A673 (cell line): ENCODE results near the gene LMO2. TPM values are rescaled to one million over a fixed set of nuclear protein-coding genes. Genes with fewer than 3 reads are reported as not detected.

Source experiments
- BruUV-seq: library from RNA; stranded (reverse); fragments of 400-500 nt; replicated peaks from 2 replicates; lab custom pipeline; 2021; lab: Mats Ljungman, UMichigan
- CTCF ChIA-PET: fragments of 300-600 bp; sonication (Branson Sonifier 250); formaldehyde crosslinking; loops from one replicate; lab custom pipeline; 2022; ENCODE audit warnings: antibody characterized with exemption; lab: Charles Lee
- POLR2A ChIA-PET: fragments of 300-600 bp; sonication (Branson Sonifier 250); formaldehyde crosslinking; loops from one replicate; lab custom pipeline; 2022; ENCODE audit warnings: antibody characterized with exemption; ENCODE audit not compliant: low non-redundant PET; lab: Charles Lee
- DNase-seq: peaks from one replicate; pipeline ENCODE4 v3.0.0-alpha.2; 2015; ENCODE audit warnings: low spot score
- H3K27ac ChIP-seq: fragments of 200-600 bp; sonication (generic); 2 replicates; pipeline ENCODE4 v1.5.1; 2016; ENCODE audit warnings: mixed run types, low read depth, mild to moderate bottlenecking, mixed read lengths, antibody characterized with exemption, low read length; ENCODE audit not compliant: poor library complexity, severe bottlenecking
- H3K27me3 ChIP-seq: fragments of 200-600 bp; sonication (generic); replicated peaks from 2 replicates; pipeline ENCODE4 v1.6.1; 2017; ENCODE audit warnings: mixed run types, low read depth, mild to moderate bottlenecking, mixed read lengths, antibody characterized with exemption, low read length; ENCODE audit not compliant: insufficient read depth, poor library complexity
- H3K36me3 ChIP-seq: fragments of 200-600 bp; sonication (generic); 2 replicates; pipeline ENCODE4 v1.6.1; 2016; ENCODE audit warnings: mixed run types, mild to moderate bottlenecking, mixed read lengths, antibody characterized with exemption, low read length; ENCODE audit not compliant: insufficient read depth, poor library complexity, severe bottlenecking
- H3K4me1 ChIP-seq: fragments of 200-600 bp; sonication (generic); 2 replicates; pipeline ENCODE4 v1.6.1; 2017; ENCODE audit warnings: mixed run types, mild to moderate bottlenecking, mixed read lengths, antibody characterized with exemption, low read length; ENCODE audit not compliant: insufficient read depth, poor library complexity, severe bottlenecking
- H3K4me3 ChIP-seq: fragments of 200-600 bp; sonication (generic); 2 replicates; pipeline ENCODE4 v1.5.1; 2016; ENCODE audit warnings: low read depth, mixed run types, mild to moderate bottlenecking, mixed read lengths, low read length; ENCODE audit not compliant: poor library complexity, severe bottlenecking
- H3K9me3 ChIP-seq: fragments of 200-600 bp; sonication (generic); 2 replicates; pipeline ENCODE4 v1.6.1; 2016; ENCODE audit warnings: mixed run types, low read depth, mild to moderate bottlenecking, mixed read lengths, antibody characterized with exemption, low read length; ENCODE audit not compliant: poor library complexity, severe bottlenecking
- CTCF ChIP-seq: fragments of 300-800, 200-600 bp; sonication (generic); conservative IDR thresholded peaks from 2 replicates; pipeline ENCODE4 v1.5.1; 2017; ENCODE audit warnings: low read depth, mild to moderate bottlenecking, antibody characterized with exemption, low read length, moderate library complexity, mixed read lengths
- EZH2 ChIP-seq: fragments of 200-600 bp; sonication (generic); IDR thresholded peaks from 2 replicates; pipeline ENCODE4 v1.6.1; 2017; ENCODE audit warnings: borderline replicate concordance, low read depth, mild to moderate bottlenecking, mixed read lengths, antibody characterized with exemption, low read length; ENCODE audit not compliant: poor library complexity, severe bottlenecking
- intact Hi-C: fragments of 100-400 bp; cut with micrococcal nuclease; formaldehyde crosslinking; loops from one replicate; pipeline ENCODE4 v1.10.0; 2022; ENCODE audit not compliant: unreplicated experiment
- total RNA-seq: library from RNA; stranded (reverse); gene quantifications from 2 replicates; pipeline ENCODE4 v1.2.3, GENCODE V29; 2021

The LMO2 gene
- total RNA-seq, 1 experiment from 2014 or later, result 39.0 TPM

DNA sequence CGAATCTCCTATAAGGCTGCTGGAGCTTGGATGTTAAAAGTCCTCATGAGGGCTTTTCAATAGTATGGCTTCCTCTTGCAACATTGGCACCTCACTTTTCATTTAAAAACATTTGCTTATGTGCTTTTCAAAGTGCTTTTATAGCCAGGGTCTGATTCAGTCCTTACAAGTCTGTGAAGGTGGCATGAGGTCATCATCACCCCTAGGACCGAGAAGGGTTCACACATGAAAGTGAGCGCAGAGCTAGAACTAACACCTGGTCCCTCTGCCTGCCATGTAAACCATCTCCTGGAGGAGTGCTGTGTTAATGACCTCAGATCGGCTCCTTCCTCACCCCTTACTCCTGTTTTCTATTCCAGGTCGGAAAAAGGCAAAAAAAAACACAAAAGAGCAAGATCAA is 12.2 kb upstream of the LMO2 start:
- TF ChIP-seq EZH2 (no peak), CTCF (no peak)
- CTCF ChIA-PET, result interaction anchor here (0.6 kb wide), 1 partner anchor 83 kb away, joined by 3 read pairs; no protein-coding TSS in a partner anchor
- no peak overlapping the region for H3K27ac ChIP-seq
- H3K9me3 ChIP-seq, result no peaks in the 10 kb centered on the region
- no peaks in the 10 kb centered on the region for H3K36me3 ChIP-seq
- intact Hi-C loops, result no loop called here
- DNase-seq, result no peak
- BruUV-seq, result no TSS peak
- H3K27me3 ChIP-seq, result no peaks in the 10 kb centered on the region
- H3K4me1 ChIP-seq, result peaks cover 18% of the 10 kb centered on the region
- H3K4me3 ChIP-seq, result no peak overlapping the region
- POLR2A ChIA-PET, result interaction anchor here (0.6 kb wide), 1 partner anchor 10 kb away, joined by 4 read pairs; no protein-coding TSS in a partner anchor

DNA sequence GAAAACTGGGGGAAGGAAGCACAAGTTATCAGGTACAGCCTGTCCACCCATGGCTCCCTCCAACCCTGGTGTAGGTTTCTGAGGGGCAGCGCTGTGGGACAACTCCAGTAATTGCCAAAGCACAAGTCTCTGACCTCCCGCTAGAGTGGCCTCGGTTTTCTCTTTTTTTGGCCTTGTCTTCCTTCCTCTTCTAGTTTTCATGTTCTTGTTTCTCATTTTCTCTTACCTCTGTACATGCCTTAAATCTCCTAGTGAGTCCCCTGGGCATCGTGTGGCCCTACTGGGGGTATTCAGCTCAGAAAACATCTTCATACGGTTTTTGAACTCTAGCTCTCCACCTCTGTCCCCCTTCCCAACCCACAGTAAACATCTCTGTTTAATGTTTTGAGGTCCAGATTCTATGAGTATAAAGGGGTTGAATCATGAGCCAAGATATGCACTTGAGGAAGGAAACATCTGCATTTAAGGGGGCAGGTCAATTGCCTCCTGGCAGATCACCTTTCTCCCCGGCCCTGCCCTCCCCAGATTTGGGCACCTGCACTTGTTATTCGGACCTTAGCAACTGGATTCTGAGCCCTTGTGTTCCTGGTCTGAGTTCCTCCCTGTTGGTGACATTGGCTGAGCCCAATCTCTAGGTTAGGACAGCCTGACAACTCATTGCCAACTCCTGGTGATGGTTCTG is 8.4 kb upstream of the LMO2 start:
- TF ChIP-seq EZH2 (no peak), CTCF (no peak)
- Histone ChIP-seq H3K27me3 (no peaks in the 10 kb centered on the region), H3K4me1 (peaks cover 37% of the 10 kb centered on the region), H3K36me3 (no peaks in the 10 kb centered on the region), H3K4me3 (no peak overlapping the region), H3K27ac (no peak overlapping the region), H3K9me3 (no peaks in the 10 kb centered on the region)
- intact Hi-C loops, result no loop called here
- BruUV-seq, result no TSS peak
- ChIA-PET POLR2A (no interaction called here), CTCF (no interaction called here)
- no peak for DNase-seq

GRCh38 chr11:33899400-33900037 is 7.6 kb upstream of the LMO2 start:
- no peaks in the 10 kb centered on the region for H3K36me3 ChIP-seq
- ChIA-PET CTCF (interaction anchor here (0.9 kb wide), 1 partner anchor 72 kb away, joined by 3 read pairs; no protein-coding TSS in a partner anchor), POLR2A (no interaction called here)
- H3K27me3 ChIP-seq, result no peaks in the 10 kb centered on the region
- H3K9me3 ChIP-seq, result no peaks in the 10 kb centered on the region
- no TSS peak for BruUV-seq
- peak; percentile 82 for DNase-seq
- no peak overlapping the region for H3K4me3 ChIP-seq
- peaks cover 45% of the 10 kb centered on the region for H3K4me1 ChIP-seq
- intact Hi-C loops, result no loop called here
- TF ChIP-seq CTCF (no peak), EZH2 (no peak)
- no peak overlapping the region for H3K27ac ChIP-seq
